ENCODE data around the gene PGF. TPM values are rescaled to one million over a fixed set of nuclear protein-coding genes. Genes with fewer than 3 reads are reported as not detected.

PGF gene
- total and polyA plus RNA-seq, 2 of the 13 experiments (the other 11 are each of a cell fraction or from before 2014, with no cell fraction given): 10.7 to 27.5 TPM

DNA sequence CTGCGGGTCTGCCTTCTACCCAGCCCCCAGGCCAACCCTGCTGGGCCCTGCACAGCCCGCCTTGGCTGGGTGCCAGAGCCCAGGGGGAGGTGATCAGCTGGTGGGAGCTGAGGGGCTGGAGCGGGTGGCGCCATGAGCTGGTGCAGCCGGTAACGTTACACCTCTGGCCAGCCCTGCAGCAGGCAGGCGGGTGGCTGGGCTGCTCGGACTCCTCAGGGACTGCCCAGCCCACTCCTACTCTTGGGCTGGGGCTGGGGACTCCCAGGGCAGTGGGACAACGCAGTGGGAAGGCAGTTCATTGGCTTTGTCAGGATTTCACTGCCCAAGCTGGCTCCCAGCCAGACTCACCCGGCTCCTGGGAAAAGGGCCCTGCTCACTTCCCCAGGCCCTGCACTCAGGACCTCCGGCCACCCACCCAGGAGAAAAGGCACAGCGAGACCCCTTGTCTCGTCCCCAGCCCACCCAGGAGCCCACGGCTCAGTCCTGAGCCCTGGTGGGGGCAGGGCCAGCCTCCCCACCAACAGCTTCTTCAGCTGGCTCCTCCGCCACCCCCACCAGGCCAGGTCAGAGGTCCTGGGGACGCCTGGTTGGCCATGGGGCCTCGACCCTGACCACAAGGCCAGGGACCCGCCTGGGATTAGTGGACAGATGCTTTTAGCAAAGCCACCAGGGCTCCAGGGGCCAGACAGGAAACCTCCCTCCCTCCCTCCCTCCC lies 1.0 kb downstream of the PGF start (continued):
- TF ChIP-seq, protein P1, sequence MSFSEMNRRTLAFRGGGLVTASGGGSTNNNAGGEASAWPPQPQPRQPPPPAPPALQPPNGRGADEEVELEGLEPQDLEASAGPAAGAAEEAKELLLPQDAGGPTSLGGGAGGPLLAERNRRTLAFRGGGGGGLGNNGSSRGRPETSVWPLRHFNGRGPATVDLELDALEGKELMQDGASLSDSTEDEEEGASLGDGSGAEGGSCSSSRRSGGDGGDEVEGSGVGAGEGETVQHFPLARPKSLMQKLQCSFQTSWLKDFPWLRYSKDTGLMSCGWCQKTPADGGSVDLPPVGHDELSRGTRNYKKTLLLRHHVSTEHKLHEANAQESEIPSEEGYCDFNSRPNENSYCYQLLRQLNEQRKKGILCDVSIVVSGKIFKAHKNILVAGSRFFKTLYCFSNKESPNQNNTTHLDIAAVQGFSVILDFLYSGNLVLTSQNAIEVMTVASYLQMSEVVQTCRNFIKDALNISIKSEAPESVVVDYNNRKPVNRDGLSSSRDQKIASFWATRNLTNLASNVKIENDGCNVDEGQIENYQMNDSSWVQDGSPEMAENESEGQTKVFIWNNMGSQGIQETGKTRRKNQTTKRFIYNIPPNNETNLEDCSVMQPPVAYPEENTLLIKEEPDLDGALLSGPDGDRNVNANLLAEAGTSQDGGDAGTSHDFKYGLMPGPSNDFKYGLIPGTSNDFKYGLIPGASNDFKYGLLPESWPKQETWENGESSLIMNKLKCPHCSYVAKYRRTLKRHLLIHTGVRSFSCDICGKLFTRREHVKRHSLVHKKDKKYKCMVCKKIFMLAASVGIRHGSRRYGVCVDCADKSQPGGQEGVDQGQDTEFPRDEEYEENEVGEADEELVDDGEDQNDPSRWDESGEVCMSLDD (CRISPR knock-in tag; IDR thresholded peaks at IDR 0.05; ENCODE audit: borderline replicate concordance): 0 out of 2 replicates have a peak, but pooled peaks have one; percentile 14
- TF ChIP-seq CC2D1A (CRISPR knock-in tag; IDR thresholded peaks at IDR 0.05) (no peak), HDAC1 (CRISPR knock-in tag; IDR thresholded peaks at IDR 0.05) (peak; percentile 65), MIER2 (CRISPR knock-in tag; IDR thresholded peaks at IDR 0.05) (no peak), ZBTB33 (CRISPR knock-in tag; IDR thresholded peaks at IDR 0.05) (no peak), BHLHE40 (IDR thresholded peaks at IDR 0.05; ENCODE audit: low read length) (no peak), ZNF329 (CRISPR knock-in tag; IDR thresholded peaks at IDR 0.05; ENCODE audit: low read depth) (0 out of 2 replicates have a peak, but pooled peaks have one; percentile 12), CHD4 (IDR thresholded peaks at IDR 0.05; ENCODE audit: borderline replicate concordance, low read length) (no peak), ZNF512 (CRISPR knock-in tag; IDR thresholded peaks at IDR 0.05) (no peak), KDM5B (CRISPR knock-in tag; IDR thresholded peaks at IDR 0.05; ENCODE audit: borderline replicate concordance) (peak; percentile 17; the same call in 1 of the 2 replicates), SP140L (CRISPR knock-in tag; IDR thresholded peaks at IDR 0.05; ENCODE audit: borderline replicate concordance) (no peak), NCOA1 (CRISPR knock-in tag; IDR thresholded peaks at IDR 0.05) (no peak), JUND (CRISPR knock-in tag; IDR thresholded peaks at IDR 0.05) (0 out of 2 replicates have a peak, but pooled peaks have one; percentile 16), ZNF746 (CRISPR knock-in tag; IDR thresholded peaks at IDR 0.05) (peak; percentile 46; the same call in 1 of the 2 replicates), E2F2 (CRISPR knock-in tag; IDR thresholded peaks at IDR 0.05; ENCODE audit: borderline replicate concordance) (no peak), MBD4 (IDR thresholded peaks at IDR 0.05; ENCODE audit: borderline replicate concordance, low read length) (no peak), RFX1 (IDR thresholded peaks at IDR 0.05) (no peak), ZNF629 (CRISPR knock-in tag; conservative IDR thresholded peaks at IDR 0.05) (0 out of 2 replicates have a peak, but pooled peaks have one; percentile 12), ZNF550 (CRISPR knock-in tag; IDR thresholded peaks at IDR 0.05; ENCODE audit: borderline replicate concordance) (no peak), MXI1 (IDR thresholded peaks at IDR 0.05; ENCODE audit: borderline replicate concordance, low read depth, low read length) (peak; percentile 15; the same call in 1 of the 3 replicates), ZNF713 (CRISPR knock-in tag; IDR thresholded peaks at IDR 0.05) (no peak)
- TF ChIP-seq, protein P2, sequence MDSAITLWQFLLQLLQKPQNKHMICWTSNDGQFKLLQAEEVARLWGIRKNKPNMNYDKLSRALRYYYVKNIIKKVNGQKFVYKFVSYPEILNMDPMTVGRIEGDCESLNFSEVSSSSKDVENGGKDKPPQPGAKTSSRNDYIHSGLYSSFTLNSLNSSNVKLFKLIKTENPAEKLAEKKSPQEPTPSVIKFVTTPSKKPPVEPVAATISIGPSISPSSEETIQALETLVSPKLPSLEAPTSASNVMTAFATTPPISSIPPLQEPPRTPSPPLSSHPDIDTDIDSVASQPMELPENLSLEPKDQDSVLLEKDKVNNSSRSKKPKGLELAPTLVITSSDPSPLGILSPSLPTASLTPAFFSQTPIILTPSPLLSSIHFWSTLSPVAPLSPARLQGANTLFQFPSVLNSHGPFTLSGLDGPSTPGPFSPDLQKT (CRISPR knock-in tag; IDR thresholded peaks at IDR 0.05; ENCODE audit: borderline replicate concordance): no peak
